CD4-positive, alpha-beta T cell treated with Interleukin-17A for 1 hour (primary cell): Measurements from ENCODE around the gene PTGFRN.

Experiments used
- DNase-seq: peaks from one replicate; pipeline ENCODE4 v3.0.0-alpha.2; 2020

Gene PTGFRN

DNA sequence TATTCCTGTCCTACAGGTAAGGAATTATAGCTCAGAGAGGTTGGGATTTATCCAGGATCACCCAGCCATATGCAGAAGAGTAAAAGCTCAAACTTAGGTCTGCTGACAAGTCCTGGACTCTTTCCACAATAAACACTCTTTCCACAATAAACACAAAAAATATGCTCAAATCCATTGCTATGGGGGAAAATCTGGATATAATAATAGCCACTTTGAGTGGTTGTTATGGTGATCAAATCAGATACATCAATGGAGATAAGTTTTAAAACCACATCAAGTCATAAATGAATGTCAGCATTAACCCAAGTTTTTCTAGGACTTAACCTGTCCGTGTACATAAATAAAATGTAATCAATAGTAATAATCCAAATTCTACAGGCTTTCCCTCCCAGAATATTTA is 128.1 kb downstream of the PTGFRN start:
- DNase-seq: no peak

DNA sequence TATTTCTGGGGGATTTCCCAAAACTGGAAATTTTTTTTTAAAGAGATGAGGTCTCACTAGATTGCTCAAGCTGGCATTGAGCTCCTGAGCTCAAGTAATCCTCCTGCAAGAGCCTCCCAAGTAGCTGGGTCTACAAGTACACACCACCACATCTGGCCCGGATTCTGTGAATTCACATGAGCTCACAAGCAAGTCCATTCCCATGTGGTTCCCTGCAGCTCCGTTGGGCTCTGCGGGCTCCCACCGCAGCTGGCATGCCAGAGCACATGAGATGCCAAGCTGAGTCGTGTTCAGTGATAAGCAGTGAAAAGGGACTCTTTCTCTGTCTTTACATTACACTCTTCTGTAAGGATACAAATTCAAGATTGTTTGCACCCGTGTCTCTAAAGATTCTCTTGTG is 128.5 kb downstream of the PTGFRN start:
- no peak for DNase-seq
